22Rv1 (cell line): ENCODE measurements around the gene TXK.

ENCODE experiments used
- H3K27ac ChIP-seq: fragments of 450-650 bp; 2 replicates; pipeline ENCODE4 v1.5.1; 2017
- ZFX ChIP-seq: fragments of 450-650 bp; IDR thresholded peaks from 2 replicates; pipeline ENCODE4 v1.6.1; 2017; ENCODE audit warnings: antibody characterized with exemption, borderline replicate concordance
- TF ChIP-seq, protein P1 (sequence below): fragments of 450-650 bp; IDR thresholded peaks from 2 replicates; pipeline ENCODE4 v1.5.1; 2017; ENCODE audit warnings: mild to moderate bottlenecking

TXK gene

GRCh38 chr4:48118081-48118480 is 16.0 kb downstream of the TXK start:
- TF ChIP-seq ZFX, result no peak
- TF ChIP-seq, protein P1, sequence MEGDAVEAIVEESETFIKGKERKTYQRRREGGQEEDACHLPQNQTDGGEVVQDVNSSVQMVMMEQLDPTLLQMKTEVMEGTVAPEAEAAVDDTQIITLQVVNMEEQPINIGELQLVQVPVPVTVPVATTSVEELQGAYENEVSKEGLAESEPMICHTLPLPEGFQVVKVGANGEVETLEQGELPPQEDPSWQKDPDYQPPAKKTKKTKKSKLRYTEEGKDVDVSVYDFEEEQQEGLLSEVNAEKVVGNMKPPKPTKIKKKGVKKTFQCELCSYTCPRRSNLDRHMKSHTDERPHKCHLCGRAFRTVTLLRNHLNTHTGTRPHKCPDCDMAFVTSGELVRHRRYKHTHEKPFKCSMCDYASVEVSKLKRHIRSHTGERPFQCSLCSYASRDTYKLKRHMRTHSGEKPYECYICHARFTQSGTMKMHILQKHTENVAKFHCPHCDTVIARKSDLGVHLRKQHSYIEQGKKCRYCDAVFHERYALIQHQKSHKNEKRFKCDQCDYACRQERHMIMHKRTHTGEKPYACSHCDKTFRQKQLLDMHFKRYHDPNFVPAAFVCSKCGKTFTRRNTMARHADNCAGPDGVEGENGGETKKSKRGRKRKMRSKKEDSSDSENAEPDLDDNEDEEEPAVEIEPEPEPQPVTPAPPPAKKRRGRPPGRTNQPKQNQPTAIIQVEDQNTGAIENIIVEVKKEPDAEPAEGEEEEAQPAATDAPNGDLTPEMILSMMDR, result no peak

GRCh38 chr4:48116582-48116981 is 17.5 kb downstream of the TXK start:
- no peak for TF ChIP-seq ZFX
- TF ChIP-seq, protein P1, result no peak

More at GRCh38 chr4:48118081-48118480, 16.0 kb downstream of the TXK start:
- no peak overlapping the region for H3K27ac ChIP-seq

GRCh38 chr4:48114412-48114811 is 19.6 kb downstream of the TXK start:
- TF ChIP-seq ZFX, result no peak
- TF ChIP-seq, protein P1, result no peak
- no peak overlapping the region for H3K27ac ChIP-seq

More at GRCh38 chr4:48116582-48116981, 17.5 kb downstream of the TXK start:
- no peak overlapping the region for H3K27ac ChIP-seq

DNA sequence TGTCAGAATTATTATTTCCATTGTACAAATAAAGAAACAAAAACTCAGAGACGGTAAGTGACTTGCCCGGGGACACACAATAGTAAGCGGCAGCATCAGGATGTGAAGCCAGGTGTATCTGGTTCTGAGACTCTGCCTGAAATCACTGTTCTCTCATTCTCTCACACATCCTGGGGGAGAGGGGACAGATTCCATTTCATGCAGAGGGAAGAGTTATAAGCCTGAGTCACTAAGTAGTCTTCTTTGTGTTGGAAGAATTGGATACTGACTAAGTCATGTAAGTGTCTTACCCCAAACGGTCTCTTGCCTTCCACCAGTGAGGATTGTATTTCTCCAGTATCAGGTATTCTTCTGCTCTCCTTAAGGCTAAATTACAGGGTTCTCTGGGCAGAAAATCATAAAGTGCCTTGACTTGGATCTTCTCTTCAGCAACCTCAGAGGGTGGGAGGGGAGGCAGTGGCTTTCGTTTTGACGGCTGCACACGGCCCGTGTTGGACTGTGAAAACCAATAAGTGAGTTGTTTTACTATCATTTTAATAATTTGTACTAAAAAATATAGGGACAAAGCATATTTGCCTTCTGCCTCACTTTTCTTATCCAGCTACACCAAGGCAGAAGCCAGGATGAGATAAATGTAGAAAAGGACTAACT is 21.9 kb downstream of the TXK start:
- TF ChIP-seq, protein P1, result no peak
- no peak for TF ChIP-seq ZFX
- H3K27ac ChIP-seq, result no peak overlapping the region

DNA sequence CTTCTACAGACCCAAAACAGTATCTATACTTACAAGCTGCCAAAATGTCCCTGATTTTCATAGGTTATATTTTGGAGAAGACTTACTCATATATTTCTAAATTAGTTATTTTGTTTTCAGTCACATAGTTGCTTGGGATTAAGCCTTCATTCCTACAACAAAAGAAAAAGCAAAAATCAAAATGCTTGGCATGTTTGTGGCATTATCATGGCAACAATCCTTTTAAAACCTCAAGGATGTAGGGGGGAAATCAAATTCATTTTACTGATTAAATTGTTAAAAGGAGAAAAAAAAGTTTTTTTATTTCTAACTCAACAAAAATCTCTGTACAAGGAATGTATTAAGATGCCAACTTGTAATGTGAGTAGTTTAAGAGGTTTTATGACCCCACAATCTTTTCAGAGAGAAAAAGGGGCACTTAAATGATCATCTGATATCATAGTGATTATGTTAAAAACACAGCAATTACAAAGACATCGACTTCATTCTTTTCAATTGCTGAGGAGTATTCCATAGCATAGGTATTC is 23.5 kb downstream of the TXK start:
- TF ChIP-seq, protein P1, result no peak
- no peak for TF ChIP-seq ZFX
- no peak overlapping the region for H3K27ac ChIP-seq

DNA sequence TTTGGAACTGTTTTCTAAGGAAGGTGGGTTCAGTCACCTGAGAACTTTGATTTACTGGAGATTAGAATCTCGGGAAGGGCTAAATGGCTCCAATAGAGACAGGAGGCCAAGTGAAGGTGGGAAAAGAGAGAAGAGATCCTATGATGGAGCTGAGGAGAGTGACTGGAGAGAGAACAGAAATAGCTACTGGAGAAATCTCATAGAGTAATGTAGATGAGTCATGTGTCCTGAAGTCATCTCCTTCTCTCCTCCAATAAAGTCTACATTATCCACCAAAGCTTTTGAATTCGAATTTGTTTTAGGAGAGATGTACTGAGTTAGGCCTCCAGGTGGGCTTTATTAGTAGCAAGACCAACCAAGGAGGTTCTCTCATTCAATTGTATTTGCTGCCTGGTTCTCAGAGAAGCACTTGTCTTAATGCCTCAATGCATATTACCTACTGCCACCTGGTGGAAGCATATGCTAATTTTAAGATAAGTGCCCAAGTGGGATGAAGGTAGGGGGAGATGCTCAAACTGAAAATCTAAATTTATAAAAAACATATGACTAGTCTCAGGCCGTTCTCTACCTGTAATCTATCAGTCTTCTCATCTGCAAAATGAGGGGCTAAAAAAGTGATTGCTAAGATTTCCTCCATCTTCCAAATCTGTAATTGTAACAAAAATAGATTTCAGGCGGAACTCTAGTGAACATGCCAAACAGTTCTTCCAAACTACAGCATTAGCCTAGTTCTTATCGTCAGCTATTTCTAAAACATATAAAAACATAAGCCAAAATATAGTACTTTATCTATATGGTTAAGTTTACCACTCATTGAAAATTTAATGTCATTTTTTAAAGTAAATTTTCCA is 24.4 kb downstream of the TXK start:
- no peak for TF ChIP-seq ZFX
- TF ChIP-seq, protein P1, result peak; percentile 89
- no peak overlapping the region for H3K27ac ChIP-seq
